Measurements from ENCODE around the gene SCUBE1. TPM values are rescaled to one million over a fixed set of nuclear protein-coding genes. Genes with fewer than 3 reads are reported as not detected.

SCUBE1 gene
- total and polyA plus RNA-seq, 8 donors = 0.31 to 8.0 (median 1.8) TPM

- Histone ChIP-seq H3K4me3 (no peak overlapping the region), H3K4me1 (no peaks in the 10 kb centered on the region), H3K36me3 (peaks cover 0 to 6% (median 0%) of the 10 kb centered on the region in 4 donors), H3K9me3 (no peaks in the 10 kb centered on the region), H3K27ac (no peak overlapping the region), H3K27me3 (peaks cover 0 to 12% (median 6%) of the 10 kb centered on the region in 3 donors)
- 84 to 89% (median 87%) methylated on average over 14 to 23 of the region's 23 CpGs for WGBS, 5 donors
- TF ChIP-seq EP300 (IDR thresholded peaks at IDR 0.05) (no peak), POLR2AphosphoS5 (IDR thresholded peaks at IDR 0.05) (no peak), POLR2A (IDR thresholded peaks at IDR 0.05) (no peak), CTCF (IDR thresholded peaks at IDR 0.05) (no peak)
- no peak for DNase-seq
- intact Hi-C loops (cut with DNase I; ENCODE audit: low total_unique reads) = no loop called here
Observed at GRCh38 chr22:43212434-43212952, 130.7 kb downstream of the SCUBE1 start.

- no peaks in the 10 kb centered on the region for H3K4me1 ChIP-seq
- no peak overlapping the region for H3K4me3 ChIP-seq
- intact Hi-C loops (cut with DNase I; ENCODE audit: low total_unique reads) = no loop called here
- no peak for TF ChIP-seq CTCF (IDR thresholded peaks at IDR 0.05)
- TF ChIP-seq EP300 (IDR thresholded peaks at IDR 0.05) = no peak
- no peak for TF ChIP-seq POLR2A (IDR thresholded peaks at IDR 0.05)
- TF ChIP-seq POLR2AphosphoS5 (IDR thresholded peaks at IDR 0.05) = no peak
- H3K27me3 ChIP-seq = peaks cover 0 to 17% (median 6%) of the 10 kb centered on the region in 3 donors
- H3K9me3 ChIP-seq = no peaks in the 10 kb centered on the region
- no peak for DNase-seq
- WGBS, 5 donors = 82 to 88% (median 84%) methylated on average over 10 to 13 of the region's 13 CpGs
- no peak overlapping the region for H3K27ac ChIP-seq
- peaks cover 0 to 4% (median 0%) of the 10 kb centered on the region in 4 donors for H3K36me3 ChIP-seq
Observed at GRCh38 chr22:43211941-43212433, 131.2 kb downstream of the SCUBE1 start.

GRCh38 chr22:43210631-43211515 is 132.3 kb downstream of the SCUBE1 start:
- 86 to 92% (median 89%) methylated on average over 28 to 34 of the region's 34 CpGs for WGBS, 5 donors
- no peak overlapping the region for H3K4me3 ChIP-seq
- H3K36me3 ChIP-seq = peaks cover 0 to 4% (median 0%) of the 10 kb centered on the region in 4 donors
- no peaks in the 10 kb centered on the region for H3K9me3 ChIP-seq
- DNase-seq = no peak
- intact Hi-C loops (cut with DNase I; ENCODE audit: low total_unique reads) = no loop called here
- no peaks in the 10 kb centered on the region for H3K4me1 ChIP-seq
- no peak overlapping the region for H3K27ac ChIP-seq
- peaks cover 0 to 25% (median 6%) of the 10 kb centered on the region in 3 donors for H3K27me3 ChIP-seq
- no peak for TF ChIP-seq CTCF (IDR thresholded peaks at IDR 0.05)
- TF ChIP-seq POLR2AphosphoS5 (IDR thresholded peaks at IDR 0.05) = no peak
- TF ChIP-seq POLR2A (IDR thresholded peaks at IDR 0.05) = no peak
- no peak for TF ChIP-seq EP300 (IDR thresholded peaks at IDR 0.05)

- Histone ChIP-seq H3K9me3 (no peaks in the 10 kb centered on the region), H3K4me3 (no peak overlapping the region), H3K27ac (no peak overlapping the region), H3K27me3 (peaks cover 0 to 24% (median 6%) of the 10 kb centered on the region in 3 donors), H3K4me1 (no peaks in the 10 kb centered on the region), H3K36me3 (peaks cover 0 to 4% (median 0%) of the 10 kb centered on the region in 4 donors)
- TF ChIP-seq POLR2AphosphoS5 (IDR thresholded peaks at IDR 0.05) (no peak), POLR2A (IDR thresholded peaks at IDR 0.05) (no peak), EP300 (IDR thresholded peaks at IDR 0.05) (no peak), CTCF (IDR thresholded peaks at IDR 0.05) (no peak)
- intact Hi-C loops (cut with DNase I; ENCODE audit: low total_unique reads) = no loop called here
- 87 to 94% (median 87%) methylated on average over 10 to 22 of the region's 22 CpGs for WGBS, 5 donors
- DNase-seq = no peak
Observed at GRCh38 chr22:43209971-43210370, 133.2 kb downstream of the SCUBE1 start.
